GM19240 (cell line): ENCODE data around the gene FLII.

Experiments
- DNase-seq: peaks from one replicate; pipeline ENCODE4 v3.0.0; 2011; ENCODE audit warnings: low spot score; ENCODE audit not compliant: insufficient read length

Gene FLII

GRCh38 chr17:18245038-18245776 is 13.3 kb downstream of the FLII start:
- DNase-seq = no peak

GRCh38 chr17:18241229-18241871 is 17.2 kb downstream of the FLII start:
- DNase-seq = no peak

GRCh38 chr17:18240449-18240848 is 18.1 kb downstream of the FLII start:
- DNase-seq = no peak

- DNase-seq = no peak
These were observed 20.2 kb downstream of the FLII start for GRCh38 chr17:18238299-18238698.

GRCh38 chr17:18237461-18237860 is 21.1 kb downstream of the FLII start:
- DNase-seq = no peak

GRCh38 chr17:18236494-18236893 is 22.0 kb downstream of the FLII start:
- DNase-seq = no peak

GRCh38 chr17:18235743-18236256 is 22.7 kb downstream of the FLII start:
- no peak for DNase-seq

GRCh38 chr17:18234853-18235380 is 23.6 kb downstream of the FLII start:
- no peak for DNase-seq

- DNase-seq = no peak
These were observed 24.6 kb downstream of the FLII start for GRCh38 chr17:18233803-18234518.

- DNase-seq = no peak
These were observed 27.4 kb downstream of the FLII start for GRCh38 chr17:18231164-18231563.

- no peak for DNase-seq
These were observed 28.0 kb downstream of the FLII start for GRCh38 chr17:18230288-18231141.

- no peak for DNase-seq
These were observed 28.8 kb downstream of the FLII start for GRCh38 chr17:18229771-18230170.

- DNase-seq = no peak
These were observed 29.3 kb downstream of the FLII start for GRCh38 chr17:18229254-18229653.

- DNase-seq = no peak
These were observed 30.3 kb downstream of the FLII start for GRCh38 chr17:18228176-18228682.

GRCh38 chr17:18227635-18228034 is 30.9 kb downstream of the FLII start:
- no peak for DNase-seq

GRCh38 chr17:18226284-18226945 is 32.1 kb downstream of the FLII start:
- DNase-seq = no peak

GRCh38 chr17:18225642-18226283 is 32.8 kb downstream of the FLII start:
- peak; percentile 25 for DNase-seq

- DNase-seq = peak; percentile 100
These were observed 33.4 kb downstream of the FLII start, which contains the start of gene LLGL1 for GRCh38 chr17:18225121-18225641. Gene LLGL1, plus strand, starts transcription at chr17:18225635. Its CDS starts 48 bp downstream, at chr17:18225683.

- no peak for DNase-seq
These were observed 34.0 kb downstream of the FLII start for GRCh38 chr17:18224387-18225120.
